Sigmoid colon (tissue), 7 donors: ENCODE measurements around the gene EEF1AKMT2. TPM values are rescaled to one million over a fixed set of nuclear protein-coding genes. Genes with fewer than 3 reads are reported as not detected.

Experiments used
- DNase-seq: peaks from one replicate; pipeline ENCODE4 v3.0.0-alpha.2; 2019
- H3K27ac ChIP-seq, 4 donors: fragments of 200-600 bp; sonication (generic); one replicate each; pipeline ENCODE4 v1.5.1; 2016 to 2019; ENCODE audit warnings: mild to moderate bottlenecking in 1 of 4
- H3K27me3 ChIP-seq, 3 donors: fragments of 200-600 bp; sonication (generic); one replicate each; pipeline ENCODE4 v1.5.1; 2019; ENCODE audit warnings: mild to moderate bottlenecking in 1 of 3
- H3K36me3 ChIP-seq, 4 donors: fragments of 200-600 bp; sonication (generic); one replicate each; pipeline ENCODE4 v1.5.1; 2016 to 2019
- H3K4me1 ChIP-seq, 4 donors: fragments of 200-600 bp; sonication (generic); one replicate each; pipeline ENCODE4 v1.5.1; 2017 to 2019
- H3K4me3 ChIP-seq, 4 donors: fragments of 200-600 bp; sonication (generic); one replicate each; pipeline ENCODE4 v1.5.1; 2017 to 2019; ENCODE audit warnings: mild to moderate bottlenecking in 2 of 4, moderate library complexity in 1 of 4
- H3K9me3 ChIP-seq, 4 donors: fragments of 200-600 bp in 3 of 4; sonication (generic) in 3 of 4; one replicate each; pipeline versions ENCODE4 v1.5.1 to v1.6.1; 2013 to 2019
- CTCF ChIP-seq, 4 experiments: fragments of 450-650 bp in 3 of 4; fragments of 200-600 bp in 1 of 4; IDR thresholded peaks; one replicate each; pipeline ENCODE4 v1.5.1; 2016 to 2019; ENCODE audit warnings: antibody characterized with exemption in 4 of 4, mild to moderate bottlenecking in 3 of 4, moderate library complexity in 2 of 4
- EP300 ChIP-seq, 4 donors: sonication (generic); formaldehyde crosslinking; IDR thresholded peaks; one replicate each; pipeline ENCODE4 v1.6.1; 2017; ENCODE audit warnings: antibody characterized with exemption in 4 of 4
- POLR2A ChIP-seq, 2 donors: fragments of 450-650 bp; IDR thresholded peaks; one replicate each; pipeline ENCODE4 v1.6.1; 2016; ENCODE audit warnings: antibody characterized with exemption in 2 of 2, mild to moderate bottlenecking in 2 of 2, moderate library complexity in 2 of 2
- POLR2AphosphoS5 ChIP-seq, 4 donors: sonication (generic); formaldehyde crosslinking; IDR thresholded peaks; one replicate each; pipeline ENCODE4 v1.6.1; 2017; ENCODE audit warnings: antibody characterized with exemption in 4 of 4
- WGBS, 2 donors: extraction: QIAGEN DNeasy Blood & Tissue Kit; methylation state at CpG; one replicate each; pipeline ENCODE4 v1.1.7; 2013; 5-methylcytosine and 5-hydroxymethylcytosine counted together
- intact Hi-C: fragments of 100-400 bp; cut with DNase I; formaldehyde crosslinking; loops from one replicate; pipeline ENCODE4 v1.15.1; 2023
- polyA plus RNA-seq, 3 donors: library from polyadenylated mRNA; stranded (reverse); fragments of 200-250 nt; gene quantifications; one replicate each; pipeline ENCODE4 v1.2.3, GENCODE V29; 2013
- total RNA-seq, 4 donors: library from RNA; depleted of rRNA; stranded (reverse); fragments of >200 nt; gene quantifications; one replicate each; pipeline ENCODE4 v1.1.0, GENCODE V29; 2016
- donor health status: healthy with polysubstance abuse.
- donor health status: Bipolar disorder and iron deficiency.
- donor health status: healthy.

Gene EEF1AKMT2
- total and polyA plus RNA-seq, 7 donors: 10.0 to 19.7 (median 15.6) TPM

- H3K36me3 ChIP-seq: no peaks in the 10 kb centered on the region
Observed at GRCh38 chr10:124742413-124743190, 49.1 kb downstream of the EEF1AKMT2 start.

DNA sequence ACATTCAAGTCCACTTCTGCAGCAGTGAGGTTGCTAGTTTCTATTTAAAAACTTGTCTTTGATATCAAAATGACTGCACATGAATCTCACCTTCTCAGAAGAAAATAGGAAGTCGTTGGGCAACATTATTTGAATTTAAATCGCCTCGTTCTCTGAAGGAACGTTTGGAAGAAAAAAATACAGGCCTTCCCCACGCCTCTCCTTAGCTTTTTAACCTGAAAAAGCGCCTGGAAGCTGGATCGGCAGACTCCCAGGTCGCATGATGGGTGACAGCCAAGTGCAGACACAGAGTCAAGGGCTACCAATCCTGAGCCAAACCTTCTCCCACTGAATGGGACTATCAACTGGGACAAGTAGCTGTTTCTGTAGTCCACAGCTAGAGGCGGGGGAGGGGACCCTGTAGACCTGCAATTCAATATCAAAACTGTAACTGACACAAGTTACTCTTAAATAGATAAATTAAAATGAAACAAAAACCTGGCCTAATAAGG lies 49.7 kb downstream of the EEF1AKMT2 start:
- 52 to 55% methylated on average over 9 of the region's 9 CpGs for WGBS, 2 donors
- Histone ChIP-seq H3K27ac (peak overlapping the region; percentile 86 to 94 (median 89)), H3K4me3 (peak overlapping the region; percentile 53 to 82 (median 76)), H3K9me3 (no peaks in the 10 kb centered on the region), H3K27me3 (no peaks in the 10 kb centered on the region), H3K4me1 (peaks cover 0 to 76% (median 70%) of the 10 kb centered on the region in 4 donors), H3K36me3 (no peaks in the 10 kb centered on the region)
- TF ChIP-seq EP300 (IDR thresholded peaks at IDR 0.05) (no peak), POLR2A (IDR thresholded peaks at IDR 0.05) (no peak), CTCF (IDR thresholded peaks at IDR 0.05) (no peak), POLR2AphosphoS5 (IDR thresholded peaks at IDR 0.05) (no peak)
- intact Hi-C loops: loop anchor here (1.0 to 10.0 kb wide), 7 partner anchors 40 to 325 kb away; partner anchors contain the start of genes EEF1AKMT2 and OAT
- DNase-seq: peak; percentile 73

More at GRCh38 chr10:124742413-124743190, 49.1 kb downstream of the EEF1AKMT2 start:
- no peaks in the 10 kb centered on the region for H3K27me3 ChIP-seq
- TF ChIP-seq CTCF (IDR thresholded peaks at IDR 0.05) (no peak), POLR2AphosphoS5 (IDR thresholded peaks at IDR 0.05) (peak in 2 of 4 donors; percentile 5 to 51)
- peak overlapping the region; percentile 53 to 82 (median 76) for H3K4me3 ChIP-seq
- H3K4me1 ChIP-seq: peaks cover 0 to 70% (median 64%) of the 10 kb centered on the region in 4 donors
- DNase-seq: peak; percentile 78
- H3K9me3 ChIP-seq: no peaks in the 10 kb centered on the region
- intact Hi-C loops: loop anchor here (5.0 to 10.0 kb wide), 5 partner anchors 40 to 325 kb away; partner anchors contain the start of genes EEF1AKMT2 and OAT
- WGBS, 2 donors: 2 to 7% methylated on average over 42 of the region's 42 CpGs
- peak overlapping the region; percentile 86 to 94 (median 89) for H3K27ac ChIP-seq

DNA sequence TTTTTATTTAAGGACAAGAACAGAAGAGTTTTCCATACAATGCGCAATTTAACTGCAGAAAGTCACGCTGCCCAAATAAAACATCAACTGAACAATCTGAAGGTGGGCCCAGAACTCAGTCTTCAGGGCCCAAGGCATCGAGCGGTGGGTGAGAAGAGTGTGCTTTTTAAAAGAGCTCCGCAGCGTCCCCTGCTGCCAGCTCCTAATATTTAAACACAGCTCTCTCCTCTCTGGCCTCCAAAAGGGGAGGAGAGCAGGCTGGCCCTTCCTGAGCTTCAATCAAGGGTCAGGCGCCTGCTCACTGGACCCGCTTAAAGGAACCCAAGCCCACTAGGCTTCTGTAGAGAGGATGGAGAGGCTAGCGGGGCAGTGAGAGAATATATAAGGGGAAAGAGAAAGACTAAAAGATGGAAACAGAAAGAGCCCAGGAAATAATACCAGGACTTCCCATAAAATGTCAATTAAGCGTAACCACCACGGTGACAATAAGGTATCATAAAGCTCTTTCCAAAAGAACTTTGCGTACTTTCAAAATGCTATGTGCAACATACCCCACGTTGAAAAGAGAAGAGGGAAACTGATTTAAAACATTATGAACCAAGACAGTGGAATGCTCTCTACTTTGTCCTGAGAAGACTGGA lies 50.3 kb downstream of the EEF1AKMT2 start:
- Histone ChIP-seq H3K27ac (peak overlapping the region; percentile 86 to 94 (median 89)), H3K27me3 (no peaks in the 10 kb centered on the region), H3K36me3 (no peaks in the 10 kb centered on the region), H3K4me1 (peaks cover 0 to 82% (median 76%) of the 10 kb centered on the region in 4 donors), H3K4me3 (peak overlapping the region in 2 of 4 donors; percentile 82), H3K9me3 (no peaks in the 10 kb centered on the region)
- 8 to 20% methylated on average over 13 of the region's 13 CpGs for WGBS, 2 donors
- intact Hi-C loops: loop anchor here (1.0 to 10.0 kb wide), 7 partner anchors 39 to 324 kb away; partner anchors contain the start of genes EEF1AKMT2 and OAT
- DNase-seq: peak; percentile 92
- TF ChIP-seq CTCF (IDR thresholded peaks at IDR 0.05) (peak; percentile 84 to 96 (median 90)), POLR2AphosphoS5 (IDR thresholded peaks at IDR 0.05) (peak in 2 of 4 donors; percentile 36 to 39), EP300 (IDR thresholded peaks at IDR 0.05) (no peak), POLR2A (IDR thresholded peaks at IDR 0.05) (no peak)

DNA sequence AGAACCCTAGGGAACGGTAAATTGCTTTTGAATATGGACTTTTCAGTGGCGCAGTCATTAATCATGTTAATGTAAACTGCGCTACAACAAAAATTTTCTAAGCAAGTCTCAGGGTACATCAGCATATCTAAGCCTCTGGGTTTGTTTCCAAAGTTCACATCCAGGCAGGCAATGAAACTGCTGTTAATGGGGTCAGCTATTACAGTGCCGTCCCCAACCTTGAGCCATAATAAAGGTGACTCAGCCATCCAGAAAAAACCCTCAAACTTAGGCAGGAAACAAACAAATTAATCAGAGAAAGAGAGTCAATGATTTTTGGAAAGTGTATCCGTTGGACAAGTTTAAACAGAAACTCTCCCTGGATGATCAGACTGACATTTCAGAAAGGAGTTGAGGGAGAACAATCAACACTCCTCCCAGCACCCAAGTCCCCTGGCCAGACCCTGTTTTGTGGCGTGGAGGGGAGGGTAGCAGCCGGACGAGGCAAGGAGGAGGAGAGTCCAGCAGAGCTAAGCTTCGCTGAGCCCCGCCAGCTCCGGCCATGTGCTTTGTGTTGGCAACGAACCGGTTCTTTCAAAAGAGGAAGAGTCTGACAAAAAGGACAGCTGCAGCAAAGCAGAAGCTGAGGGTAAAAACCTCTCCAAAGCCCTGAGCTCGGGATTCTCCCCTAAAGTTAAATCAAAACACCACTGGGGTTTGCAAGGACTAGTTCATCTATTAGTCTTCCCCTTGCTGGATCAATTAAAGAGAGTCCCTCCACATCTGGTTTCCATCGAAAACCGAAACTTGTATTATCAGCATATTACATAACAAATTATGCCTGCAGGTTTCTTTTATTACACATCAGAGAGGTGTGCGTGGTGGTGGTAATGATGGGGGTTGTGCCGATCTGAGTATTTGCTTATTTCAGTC lies 51.1 kb downstream of the EEF1AKMT2 start:
- intact Hi-C loops: loop anchor here (1.0 to 10.0 kb wide), 7 partner anchors 38 to 323 kb away; partner anchors contain the start of genes EEF1AKMT2 and OAT
- H3K36me3 ChIP-seq: no peaks in the 10 kb centered on the region
- 16 to 22% methylated on average over 18 of the region's 18 CpGs for WGBS, 2 donors
- peak overlapping the region; percentile 86 to 94 (median 89) for H3K27ac ChIP-seq
- H3K27me3 ChIP-seq: no peaks in the 10 kb centered on the region
- peaks cover 0 to 86% (median 81%) of the 10 kb centered on the region in 4 donors for H3K4me1 ChIP-seq
- no peak for TF ChIP-seq CTCF (IDR thresholded peaks at IDR 0.05)
- TF ChIP-seq POLR2AphosphoS5 (IDR thresholded peaks at IDR 0.05): peak in 2 of 4 donors; percentile 23 to 38
- no peaks in the 10 kb centered on the region for H3K9me3 ChIP-seq
- peak; percentile 92 for DNase-seq
- peak overlapping the region in 3 of 4 donors; percentile 0 to 82 (median 11) for H3K4me3 ChIP-seq
